Hematopoietic multipotent progenitor cell treated with erythropoietin and hydrocortisone succinate and interleukin-3 and kit ligand, for 17 days (in vitro differentiated cells): ENCODE measurements around the gene NSD1.
"Not testable (repeated sequence)": the region's sequence is repeated elsewhere in the genome, so short reads cannot be mapped to it uniquely, and the experiment has no call there.

Source experiments
- DNase-seq: peaks from one replicate; pipeline ENCODE4 v3.0.0-alpha.2; 2015; ENCODE audit warnings: low spot score

Gene NSD1

DNA sequence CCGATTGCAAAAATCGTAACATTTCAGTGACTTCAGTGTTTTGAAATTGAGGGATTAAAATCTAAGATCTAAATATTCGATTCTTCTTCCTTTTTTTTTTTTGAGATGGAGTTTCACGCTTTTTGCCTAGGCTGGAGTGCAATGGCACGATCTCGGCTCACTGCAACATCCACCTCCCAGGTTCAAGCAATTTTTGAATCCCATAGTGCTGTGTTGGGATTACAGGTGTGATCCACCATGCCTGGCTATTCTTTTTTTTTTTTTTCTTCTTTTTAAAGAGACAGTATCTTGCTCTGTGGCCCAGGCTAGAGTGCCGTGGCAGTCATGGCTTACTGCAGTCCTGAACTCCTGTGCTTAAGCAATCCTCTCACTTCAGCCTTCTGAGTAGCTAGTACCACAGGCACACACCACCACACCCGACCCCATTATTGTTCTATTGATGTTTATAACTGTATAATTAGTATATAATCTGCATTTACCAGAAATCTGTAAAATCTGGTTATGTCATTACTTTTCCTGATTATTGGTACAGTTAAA lies 42.7 kb downstream of the NSD1 start:
- no peak for DNase-seq

- not testable (repeated sequence) for DNase-seq
Measured at GRCh38 chr5:177177847-177178437, 44.4 kb downstream of the NSD1 start.

GRCh38 chr5:177178733-177179304 lies 45.2 kb downstream of the NSD1 start:
- no peak for DNase-seq

GRCh38 chr5:177179431-177179830 lies 45.9 kb downstream of the NSD1 start:
- DNase-seq: no peak

DNA sequence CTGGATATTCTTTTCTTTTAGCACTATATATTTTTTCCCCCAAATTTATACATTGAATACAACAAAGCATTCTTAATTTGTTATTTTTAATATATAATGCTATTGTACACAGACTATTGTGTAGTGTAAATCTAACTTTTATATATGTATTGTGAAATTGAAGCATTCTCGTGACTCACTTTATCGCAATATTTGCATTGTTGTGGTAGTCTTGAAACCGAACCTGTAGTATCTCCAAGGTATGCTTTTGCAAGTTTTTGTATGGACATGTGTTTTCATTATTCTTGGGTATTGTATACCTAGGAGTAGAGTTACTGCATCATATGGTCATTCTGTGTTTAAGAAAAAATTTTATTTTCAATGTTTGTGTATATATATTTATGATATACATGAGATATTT lies 49.6 kb downstream of the NSD1 start:
- no peak for DNase-seq

DNA sequence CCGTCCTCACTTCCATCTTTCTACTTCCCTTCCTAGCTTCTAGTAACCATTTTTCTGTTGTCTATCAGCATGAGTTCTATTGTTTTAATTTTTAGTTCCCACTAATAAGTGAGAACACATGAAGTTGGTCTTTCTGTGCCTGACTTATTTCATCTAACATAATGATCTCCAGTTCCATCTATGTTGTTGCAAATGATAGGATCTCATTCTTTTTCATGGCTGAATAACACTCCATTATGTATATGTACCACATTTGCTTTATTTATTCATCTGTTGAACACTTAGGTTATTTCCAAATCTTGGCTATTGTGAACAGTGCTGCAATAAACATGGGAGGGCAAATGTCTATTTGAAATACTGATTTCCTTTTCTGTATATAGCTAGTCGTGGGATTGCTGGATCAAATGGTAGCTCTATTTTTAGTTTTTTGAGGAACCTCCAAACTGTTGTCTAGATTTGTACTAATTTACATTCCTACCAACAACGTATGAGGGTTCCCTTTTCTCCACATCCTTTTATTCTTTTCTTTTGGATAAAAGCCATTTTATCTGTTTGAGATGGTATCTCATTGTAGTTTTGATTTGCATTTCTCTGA lies 50.3 kb downstream of the NSD1 start:
- no peak for DNase-seq

DNA sequence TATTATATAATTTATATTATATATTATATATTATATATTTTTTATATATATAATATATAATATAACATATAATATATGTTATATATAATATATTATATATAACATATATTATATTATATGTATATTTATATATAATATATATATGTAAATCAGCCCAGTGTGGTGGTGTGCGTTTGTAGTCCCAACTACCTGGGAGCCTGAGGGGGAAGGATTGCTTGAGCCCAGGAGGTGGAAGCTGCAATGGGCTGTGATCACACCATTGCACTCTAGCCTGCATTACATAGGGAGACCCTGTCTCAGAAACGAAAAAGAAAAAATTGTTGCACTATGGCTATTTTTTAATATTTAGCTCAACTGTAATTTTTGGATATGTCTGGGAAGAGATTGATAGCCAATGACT lies 52.4 kb downstream of the NSD1 start:
- DNase-seq: no peak

GRCh38 chr5:177186645-177187044 lies 53.1 kb downstream of the NSD1 start:
- DNase-seq: no peak

DNA sequence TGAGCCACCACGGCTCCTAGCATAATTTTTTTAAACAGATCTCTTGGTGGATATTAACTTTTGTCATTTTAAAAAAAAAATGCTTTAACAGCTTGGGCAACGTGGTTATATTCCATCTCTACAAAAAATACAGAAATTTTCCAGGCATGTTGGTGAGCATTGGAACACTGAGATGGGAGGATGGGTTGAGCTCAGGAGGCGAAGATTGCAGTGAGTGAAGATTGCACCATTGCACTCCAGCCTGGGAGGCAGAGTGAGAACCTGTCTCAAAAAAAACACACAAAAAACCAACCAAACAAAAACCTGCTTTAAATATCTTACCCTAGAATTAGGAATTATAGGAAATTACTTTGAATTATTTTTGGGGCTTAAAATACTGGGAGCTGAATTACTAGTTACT lies 55.2 kb downstream of the NSD1 start:
- DNase-seq: no peak

- no peak for DNase-seq
Measured at GRCh38 chr5:177189416-177189815, 55.8 kb downstream of the NSD1 start.

- no peak for DNase-seq
Measured at GRCh38 chr5:177189965-177190364, 56.4 kb downstream of the NSD1 start.

DNA sequence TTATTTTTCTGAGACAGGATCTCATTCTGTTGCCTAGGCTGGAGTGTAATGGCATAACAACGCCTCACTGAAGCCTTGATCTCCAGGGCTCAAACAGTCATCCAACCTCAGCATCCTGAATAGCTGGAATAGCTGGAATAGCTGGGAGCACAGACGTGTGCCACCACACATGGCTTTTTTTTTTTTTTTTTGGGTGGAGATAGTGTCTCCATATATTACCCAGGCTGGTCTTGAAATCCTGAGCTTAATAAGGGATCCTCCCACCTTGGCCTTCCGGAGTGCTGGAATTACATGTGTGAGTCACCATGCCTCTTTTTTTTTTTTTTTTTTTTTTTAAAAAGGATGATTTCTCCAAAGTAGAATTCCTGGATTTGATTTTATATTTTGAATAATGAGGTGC lies 60.7 kb downstream of the NSD1 start:
- no peak for DNase-seq

DNA sequence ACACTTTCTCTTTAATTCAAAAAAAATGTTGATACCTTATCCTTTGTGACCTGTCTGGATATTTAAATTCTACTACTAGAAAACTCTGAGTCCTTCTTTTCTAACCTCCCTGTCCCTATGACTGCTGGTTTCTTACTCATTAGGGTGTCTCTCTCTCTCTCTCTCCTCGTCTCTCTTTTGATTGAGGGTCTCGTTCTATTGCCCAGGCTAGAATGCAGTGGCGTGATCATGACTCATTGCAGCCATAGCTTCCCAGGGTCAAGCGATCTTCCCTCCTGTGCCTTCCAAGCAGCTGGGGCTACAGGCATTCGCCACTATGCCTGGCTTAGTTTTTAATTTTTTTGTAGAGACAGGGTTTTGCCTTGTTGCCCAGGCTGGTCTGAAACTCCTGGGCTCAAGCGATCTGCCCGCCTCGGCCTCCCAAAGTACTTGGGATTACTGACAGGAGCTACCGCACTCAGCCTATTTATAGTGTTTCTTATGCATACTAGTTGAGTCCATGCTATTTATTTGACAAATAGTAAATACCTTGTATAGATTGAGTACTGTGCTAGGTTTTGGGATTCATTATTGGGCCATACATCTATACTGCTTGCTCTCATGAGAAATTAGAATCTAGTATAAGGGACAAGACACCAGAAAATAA lies 61.9 kb downstream of the NSD1 start:
- DNase-seq: no peak

GRCh38 chr5:177198738-177199137 lies 65.2 kb downstream of the NSD1 start:
- DNase-seq: no peak

GRCh38 chr5:177204281-177204680 lies 70.7 kb downstream of the NSD1 start:
- no peak for DNase-seq

DNA sequence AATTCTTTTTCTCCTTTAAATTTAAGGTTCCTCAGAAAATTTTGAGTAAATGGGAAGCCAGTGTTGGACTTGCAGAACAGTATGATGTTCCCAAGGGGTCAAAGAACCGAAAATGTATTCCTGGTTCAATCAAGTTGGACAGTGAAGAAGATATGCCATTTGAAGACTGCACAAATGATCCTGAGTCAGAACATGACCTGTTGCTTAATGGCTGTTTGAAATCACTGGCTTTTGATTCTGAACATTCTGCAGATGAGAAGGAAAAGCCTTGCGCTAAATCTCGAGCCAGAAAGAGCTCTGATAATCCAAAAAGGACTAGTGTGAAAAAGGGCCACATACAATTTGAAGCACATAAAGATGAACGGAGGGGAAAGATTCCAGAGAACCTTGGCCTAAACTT lies 76.0 kb downstream of the NSD1 start:
- DNase-seq: no peak

DNA sequence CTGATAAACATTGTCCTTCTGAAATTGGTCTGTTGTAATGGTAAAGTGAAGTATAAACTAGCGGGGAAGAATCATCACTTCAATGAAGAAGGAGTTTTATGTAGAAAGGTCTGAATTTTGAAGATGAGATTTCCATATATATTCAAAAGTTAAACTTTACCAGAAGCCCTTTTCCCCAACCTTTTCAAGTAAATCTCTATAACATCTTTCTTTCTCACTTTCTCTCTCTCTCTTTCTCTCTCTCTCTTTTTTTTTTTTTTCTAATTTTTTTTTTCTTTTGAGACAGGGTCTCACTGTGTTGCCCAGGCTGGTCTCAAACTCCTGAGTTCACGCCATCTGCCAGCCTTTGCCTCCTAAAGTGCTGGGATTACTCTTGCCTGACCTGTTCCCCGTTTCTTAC lies 78.7 kb downstream of the NSD1 start:
- DNase-seq: no peak

GRCh38 chr5:177220576-177220975 lies 87.0 kb downstream of the NSD1 start:
- no peak for DNase-seq

DNA sequence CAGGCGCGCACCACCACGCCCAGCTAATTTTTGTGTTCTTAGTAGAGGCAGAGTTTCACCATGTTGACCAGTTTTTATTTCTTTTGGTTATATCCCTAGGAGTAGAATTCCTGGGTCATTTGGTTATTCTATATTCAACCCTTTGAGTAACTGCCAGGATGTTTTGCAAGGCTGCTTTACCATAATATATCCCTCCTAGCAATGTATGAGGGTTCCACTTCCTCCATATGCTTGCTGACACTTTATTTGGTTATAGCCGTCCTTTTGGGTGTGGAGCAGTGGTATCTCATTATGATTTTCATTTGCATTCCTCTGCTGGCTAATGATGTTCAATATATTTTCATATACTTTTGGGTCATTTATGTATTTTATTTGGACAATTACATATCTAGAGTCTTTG lies 88.7 kb downstream of the NSD1 start:
- no peak for DNase-seq

DNA sequence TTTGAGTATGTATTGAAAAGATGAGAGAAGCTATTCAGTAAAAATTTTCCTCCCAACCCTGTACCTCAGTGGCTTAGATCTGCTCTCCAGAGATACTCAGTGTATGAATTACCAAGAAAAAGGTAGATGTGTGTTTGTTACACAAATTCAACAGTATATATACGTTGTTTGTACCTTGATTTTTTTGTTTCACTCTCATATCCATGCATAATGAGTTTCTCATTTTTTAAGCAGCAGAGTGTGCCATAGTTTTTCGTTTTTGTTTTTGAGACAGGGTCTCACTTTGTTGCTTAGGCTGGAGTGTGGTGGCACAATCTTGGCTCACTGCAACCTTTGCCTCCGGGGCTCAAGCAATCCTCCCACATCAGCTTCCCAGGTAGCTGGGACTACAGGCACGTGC lies 92.2 kb downstream of the NSD1 start:
- no peak for DNase-seq

GRCh38 chr5:177226860-177227259 lies 93.3 kb downstream of the NSD1 start:
- DNase-seq: no peak

- no peak for DNase-seq
Measured at GRCh38 chr5:177228751-177229150, 95.2 kb downstream of the NSD1 start.

GRCh38 chr5:177230660-177231059 lies 97.1 kb downstream of the NSD1 start:
- DNase-seq: no peak
